HG02943 (cell line): ENCODE data around the gene VSTM2B.

Experiments used
- ATAC-seq: cut with Tn5 transposase; IDR thresholded peaks from one replicate; pipeline ENCODE4 v1.9.1; 2021; ENCODE audit warnings: mild to moderate bottlenecking, low read depth, moderate library complexity; ENCODE audit not compliant: unreplicated experiment

VSTM2B gene

GRCh38 chr19:29495091-29495490 is 30.7 kb upstream of the VSTM2B start:
- ATAC-seq = no peak

GRCh38 chr19:29495901-29496441 is 29.8 kb upstream of the VSTM2B start:
- ATAC-seq = no peak

- ATAC-seq = no peak
Measured at GRCh38 chr19:29497241-29497640, 28.6 kb upstream of the VSTM2B start.

- ATAC-seq = no peak
Measured at GRCh38 chr19:29497686-29498436, 27.9 kb upstream of the VSTM2B start.

GRCh38 chr19:29499261-29499920 is 26.4 kb upstream of the VSTM2B start:
- ATAC-seq = no peak

- ATAC-seq = no peak
Measured at GRCh38 chr19:29499921-29500590, 25.7 kb upstream of the VSTM2B start.

GRCh38 chr19:29501816-29502580 is 23.8 kb upstream of the VSTM2B start:
- no peak for ATAC-seq

- no peak for ATAC-seq
Measured at GRCh38 chr19:29502581-29502850, 23.3 kb upstream of the VSTM2B start.

- ATAC-seq = no peak
Measured at GRCh38 chr19:29503140-29503758, 22.5 kb upstream of the VSTM2B start.

GRCh38 chr19:29503785-29504184 is 22.0 kb upstream of the VSTM2B start:
- ATAC-seq = no peak

GRCh38 chr19:29504454-29504853 is 21.3 kb upstream of the VSTM2B start:
- ATAC-seq = no peak

- no peak for ATAC-seq
Measured at GRCh38 chr19:29505097-29505824, 20.5 kb upstream of the VSTM2B start.

- ATAC-seq = no peak
Measured at GRCh38 chr19:29506619-29506911, 19.2 kb upstream of the VSTM2B start.

- no peak for ATAC-seq
Measured at GRCh38 chr19:29507081-29507860, 18.5 kb upstream of the VSTM2B start.

GRCh38 chr19:29508181-29508580 is 17.6 kb upstream of the VSTM2B start:
- ATAC-seq = no peak

- no peak for ATAC-seq
Measured at GRCh38 chr19:29509456-29509855, 16.3 kb upstream of the VSTM2B start.

GRCh38 chr19:29510701-29511265 is 15.0 kb upstream of the VSTM2B start:
- ATAC-seq = no peak

GRCh38 chr19:29511768-29512167 is 14.0 kb upstream of the VSTM2B start:
- ATAC-seq = no peak

GRCh38 chr19:29512748-29513147 is 13.0 kb upstream of the VSTM2B start:
- ATAC-seq = no peak
